Caco-2 (cell line): ENCODE results near the gene ARHGEF10L. TPM values are rescaled to one million over a fixed set of nuclear protein-coding genes. Genes with fewer than 3 reads are reported as not detected.

Experiments used
- BruUV-seq: library from RNA; stranded (reverse); fragments of 400-500 nt; replicated peaks from 2 replicates; lab custom pipeline; 2021; lab: Mats Ljungman, UMichigan
- CTCF ChIA-PET: fragments of 300-600 bp; sonication (Branson Sonifier 250); formaldehyde crosslinking; loops from one replicate; lab custom pipeline; 2022; ENCODE audit warnings: antibody characterized with exemption; lab: Charles Lee
- POLR2A ChIA-PET: fragments of 300-600 bp; sonication (Branson Sonifier 250); formaldehyde crosslinking; loops from one replicate; lab custom pipeline; 2022; ENCODE audit warnings: antibody characterized with exemption; lab: Charles Lee
- DNase-seq, 2 experiments: peaks; one replicate each; pipeline versions ENCODE4 v3.0.0 to v3.0.0-alpha.2; 2020 to 2022
- H3K27me3 ChIP-seq: replicated peaks from 2 replicates; pipeline ENCODE4 v1.6.0; 2011; ENCODE audit warnings: low read length; ENCODE audit not compliant: control insufficient read depth, insufficient read depth
- H3K36me3 ChIP-seq: 2 replicates; pipeline ENCODE4 v1.5.1; 2011; ENCODE audit warnings: low read length; ENCODE audit not compliant: control insufficient read depth, insufficient read depth
- H3K4me1 ChIP-seq: fragments of 250-450 bp; sonication (Bioruptor Pico); 2 replicates; pipeline ENCODE4 v1.5.1; 2020; ENCODE audit warnings: mild to moderate bottlenecking
- H3K4me3 ChIP-seq: 2 replicates; pipeline ENCODE4 v1.5.1; 2011; ENCODE audit warnings: low read depth, mild to moderate bottlenecking, control low read depth, low read length
- H3K9me3 ChIP-seq: fragments of 250-450 bp; sonication (Bioruptor Pico); 2 replicates; pipeline ENCODE4 v1.5.1; 2020; ENCODE audit warnings: mild to moderate bottlenecking, moderate library complexity
- H3K27ac Mint-ChIP-seq: one replicate; pipeline ENCODE4 v1.8.0; 2022; ENCODE audit warnings: mixed read lengths; ENCODE audit not compliant: unreplicated experiment
- H3K27me3 Mint-ChIP-seq: one replicate; pipeline ENCODE4 v1.8.0; 2022; ENCODE audit warnings: mixed read lengths; ENCODE audit not compliant: insufficient read depth, unreplicated experiment
- H3K36me3 Mint-ChIP-seq: one replicate; pipeline ENCODE4 v1.8.0; 2022; ENCODE audit warnings: mild to moderate bottlenecking, mixed read lengths; ENCODE audit not compliant: insufficient read depth, unreplicated experiment
- H3K4me1 Mint-ChIP-seq: one replicate; pipeline ENCODE4 v1.8.0; 2022; ENCODE audit warnings: low read depth, mixed read lengths; ENCODE audit not compliant: unreplicated experiment
- H3K4me3 Mint-ChIP-seq: one replicate; pipeline ENCODE4 v1.8.0; 2022; ENCODE audit warnings: mild to moderate bottlenecking, moderate library complexity, mixed read lengths; ENCODE audit not compliant: unreplicated experiment
- H3K9me3 Mint-ChIP-seq: one replicate; pipeline ENCODE4 v1.8.0; 2022; ENCODE audit warnings: mixed read lengths; ENCODE audit not compliant: unreplicated experiment
- CTCF ChIP-seq, 2 experiments: fragments of 200-600 bp in 1 of 2; IDR thresholded peaks; 1 replicate in 1 of 2; 2 replicates in 1 of 2; pipeline versions ENCODE4 v1.5.1 to v1.8.0; 2011 to 2022; ENCODE audit warnings: antibody characterized with exemption in 1 of 2, control low read depth in 1 of 2, inconsistent platforms in 1 of 2, low read depth in 1 of 2, low read length in 1 of 2, mild to moderate bottlenecking in 1 of 2, moderate library complexity in 1 of 2; ENCODE audit not compliant: insufficient read depth in 1 of 2, severe bottlenecking in 1 of 2, unreplicated experiment in 1 of 2
- intact Hi-C: fragments of 100-400 bp; cut with micrococcal nuclease; formaldehyde crosslinking; loops from one replicate; pipeline ENCODE4 v1.10.0; 2022; ENCODE audit not compliant: unreplicated experiment
- total RNA-seq: library from RNA; stranded (reverse); gene quantifications from 2 replicates; pipeline ENCODE4 v1.2.3, GENCODE V29; 2022

The ARHGEF10L gene
- total RNA-seq, 1 experiment from 2014 or later = 31.3 TPM

- POLR2A ChIA-PET = no interaction called here
- H3K4me1 Mint-ChIP-seq = peaks cover 8% of the 10 kb centered on the region
- no peaks in the 10 kb centered on the region for H3K9me3 Mint-ChIP-seq
- H3K36me3 ChIP-seq = no peaks in the 10 kb centered on the region
- H3K4me3 Mint-ChIP-seq = no peak overlapping the region
- H3K4me1 ChIP-seq = peaks cover 14% of the 10 kb centered on the region
- no TSS peak for BruUV-seq
- DNase-seq = no peak
- H3K36me3 Mint-ChIP-seq = no peaks in the 10 kb centered on the region
- intact Hi-C loops = no loop called here
- TF ChIP-seq CTCF (IDR thresholded peaks at IDR 0.05; ENCODE audit: insufficient read depth in 1 of 2, low read depth in 1 of 2, low read length in 1 of 2, severe bottlenecking in 1 of 2, unreplicated experiment in 1 of 2) = no peak
- no peaks in the 10 kb centered on the region for H3K9me3 ChIP-seq
- H3K27me3 Mint-ChIP-seq = no peaks in the 10 kb centered on the region
- H3K4me3 ChIP-seq = no peak overlapping the region
- H3K27me3 ChIP-seq = no peaks in the 10 kb centered on the region
- CTCF ChIA-PET = no interaction called here
- H3K27ac Mint-ChIP-seq = no peak overlapping the region
These were observed 26.2 kb downstream of the ARHGEF10L start for GRCh38 chr1:17565461-17566252.

- POLR2A ChIA-PET = no interaction called here
- intact Hi-C loops = no loop called here
These were observed 26.9 kb downstream of the ARHGEF10L start for GRCh38 chr1:17566417-17566816.

GRCh38 chr1:17566892-17567291, 27.4 kb downstream of the ARHGEF10L start:
- TF ChIP-seq CTCF (IDR thresholded peaks at IDR 0.05; ENCODE audit: insufficient read depth in 1 of 2, low read depth in 1 of 2, low read length in 1 of 2, severe bottlenecking in 1 of 2, unreplicated experiment in 1 of 2) = no peak
- intact Hi-C loops = no loop called here
- no peaks in the 10 kb centered on the region for H3K9me3 Mint-ChIP-seq
- Histone ChIP-seq H3K4me3 (no peak overlapping the region), H3K9me3 (no peaks in the 10 kb centered on the region), H3K36me3 (no peaks in the 10 kb centered on the region), H3K27me3 (no peaks in the 10 kb centered on the region), H3K4me1 (peaks cover 14% of the 10 kb centered on the region)
- CTCF ChIA-PET = no interaction called here
- POLR2A ChIA-PET = no interaction called here
- no TSS peak for BruUV-seq
- no peak overlapping the region for H3K27ac Mint-ChIP-seq
- H3K4me3 Mint-ChIP-seq = no peak overlapping the region
- no peak for DNase-seq
- H3K36me3 Mint-ChIP-seq = no peaks in the 10 kb centered on the region
- peaks cover 8% of the 10 kb centered on the region for H3K4me1 Mint-ChIP-seq
- no peaks in the 10 kb centered on the region for H3K27me3 Mint-ChIP-seq

More at GRCh38 chr1:17566417-17566816, 26.9 kb downstream of the ARHGEF10L start:
- no peak for TF ChIP-seq CTCF (IDR thresholded peaks at IDR 0.05; ENCODE audit: insufficient read depth in 1 of 2, low read depth in 1 of 2, low read length in 1 of 2, severe bottlenecking in 1 of 2, unreplicated experiment in 1 of 2)
- Mint-ChIP-seq H3K4me1 (peaks cover 8% of the 10 kb centered on the region), H3K9me3 (no peaks in the 10 kb centered on the region), H3K4me3 (no peak overlapping the region), H3K36me3 (no peaks in the 10 kb centered on the region), H3K27me3 (no peaks in the 10 kb centered on the region), H3K27ac (no peak overlapping the region)
- CTCF ChIA-PET = no interaction called here
- Histone ChIP-seq H3K4me3 (no peak overlapping the region), H3K36me3 (no peaks in the 10 kb centered on the region), H3K27me3 (no peaks in the 10 kb centered on the region), H3K4me1 (peaks cover 14% of the 10 kb centered on the region), H3K9me3 (no peaks in the 10 kb centered on the region)
- DNase-seq = no peak
- no TSS peak for BruUV-seq
